ENCODE data around the gene KCNJ16.

Gene KCNJ16

DNA sequence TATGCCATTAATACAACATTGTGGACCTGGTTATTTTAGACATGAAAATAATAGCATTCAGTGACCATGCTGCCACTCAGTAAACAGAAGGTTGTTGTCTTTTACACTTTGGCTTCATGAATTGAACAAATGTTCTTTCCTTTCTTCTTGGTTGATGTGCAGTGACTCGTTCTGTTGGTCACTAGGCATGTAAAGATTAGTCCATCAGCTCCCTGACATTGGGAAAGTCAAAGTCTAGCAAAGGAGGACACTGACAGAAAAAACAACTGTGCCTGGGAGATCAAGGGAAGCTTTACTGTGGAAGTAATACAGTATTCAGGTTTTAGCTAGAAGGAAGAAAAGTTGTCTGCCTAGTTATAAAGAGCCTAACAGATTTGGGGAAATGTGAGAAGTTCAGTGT, 6.9 kb downstream of the KCNJ16 start:
- no peaks in the 10 kb centered on the region for H3K4me1 ChIP-seq (ENCODE audit: insufficient read depth, low read length)
- H3K27ac ChIP-seq (ENCODE audit: low read depth, low read length) = no peak overlapping the region
- no peaks in the 10 kb centered on the region for H3K36me3 ChIP-seq (ENCODE audit: insufficient read depth, low read length)
- H3K9me3 ChIP-seq (ENCODE audit: low read length) = no peaks in the 10 kb centered on the region
- H3K27me3 ChIP-seq (ENCODE audit: control insufficient read depth in 1 of 2, insufficient read depth in 2 of 2, low read length in 2 of 2) = no peaks in the 10 kb centered on the region
- H3K9ac ChIP-seq (ENCODE audit: low read length) = no peak overlapping the region
- H3K4me3 ChIP-seq (ENCODE audit: low read depth in 1 of 2, low read length in 2 of 2) = no peak overlapping the region

DNA sequence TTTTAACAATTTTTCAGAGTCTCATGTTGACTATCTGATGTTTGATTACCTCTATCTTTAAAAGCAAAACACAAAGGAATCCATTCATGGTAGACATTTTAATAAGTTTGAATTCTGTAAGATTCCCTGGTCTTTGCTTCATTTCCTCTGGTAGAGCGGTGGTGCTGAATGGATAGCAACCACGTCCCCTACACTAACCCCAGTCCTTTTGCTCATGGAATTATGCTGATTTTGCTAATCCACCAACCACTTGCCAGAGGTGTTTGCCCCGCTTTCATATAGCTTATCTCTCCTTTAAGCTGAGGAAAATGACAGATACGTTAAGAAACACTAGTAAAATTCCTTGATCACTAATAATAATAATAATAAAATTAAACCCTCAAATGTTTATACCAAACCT, 9.5 kb downstream of the KCNJ16 start:
- no peaks in the 10 kb centered on the region for H3K36me3 ChIP-seq (ENCODE audit: insufficient read depth, low read length)
- no peak overlapping the region for H3K4me3 ChIP-seq (ENCODE audit: low read depth in 1 of 2, low read length in 2 of 2)
- H3K9ac ChIP-seq (ENCODE audit: low read length) = no peak overlapping the region
- H3K27ac ChIP-seq (ENCODE audit: low read depth, low read length) = no peak overlapping the region
- peaks cover 6% of the 10 kb centered on the region for H3K4me1 ChIP-seq (ENCODE audit: insufficient read depth, low read length)
- no peaks in the 10 kb centered on the region for H3K27me3 ChIP-seq (ENCODE audit: control insufficient read depth in 1 of 2, insufficient read depth in 2 of 2, low read length in 2 of 2)
- no peaks in the 10 kb centered on the region for H3K9me3 ChIP-seq (ENCODE audit: low read length)

DNA sequence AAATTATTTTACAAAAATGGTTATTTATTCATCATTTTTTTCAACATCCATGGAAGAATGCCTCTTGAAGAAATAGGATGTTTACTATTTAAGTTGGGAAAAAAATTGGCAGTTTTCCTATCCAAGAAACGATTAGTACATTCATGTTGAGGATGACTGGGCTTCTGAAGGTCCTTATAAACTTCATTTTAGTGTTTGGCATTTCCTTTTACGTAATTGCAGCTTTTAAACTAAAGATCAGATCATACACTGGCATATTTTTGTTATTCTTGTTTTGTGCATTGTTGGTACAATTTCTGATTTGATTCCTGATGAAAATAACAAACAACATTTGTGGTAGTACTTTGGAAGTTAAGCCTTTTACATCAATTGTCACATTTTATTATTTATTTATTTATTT, 11.5 kb downstream of the KCNJ16 start:
- no peaks in the 10 kb centered on the region for H3K9me3 ChIP-seq (ENCODE audit: low read length)
- H3K4me1 ChIP-seq (ENCODE audit: insufficient read depth, low read length) = peaks cover 24% of the 10 kb centered on the region
- H3K36me3 ChIP-seq (ENCODE audit: insufficient read depth, low read length) = no peaks in the 10 kb centered on the region
- H3K27ac ChIP-seq (ENCODE audit: low read depth, low read length) = no peak overlapping the region
- no peak overlapping the region for H3K4me3 ChIP-seq (ENCODE audit: low read depth in 1 of 2, low read length in 2 of 2)
- H3K27me3 ChIP-seq (ENCODE audit: control insufficient read depth in 1 of 2, insufficient read depth in 2 of 2, low read length in 2 of 2) = no peaks in the 10 kb centered on the region
- no peak overlapping the region for H3K9ac ChIP-seq (ENCODE audit: low read length)

DNA sequence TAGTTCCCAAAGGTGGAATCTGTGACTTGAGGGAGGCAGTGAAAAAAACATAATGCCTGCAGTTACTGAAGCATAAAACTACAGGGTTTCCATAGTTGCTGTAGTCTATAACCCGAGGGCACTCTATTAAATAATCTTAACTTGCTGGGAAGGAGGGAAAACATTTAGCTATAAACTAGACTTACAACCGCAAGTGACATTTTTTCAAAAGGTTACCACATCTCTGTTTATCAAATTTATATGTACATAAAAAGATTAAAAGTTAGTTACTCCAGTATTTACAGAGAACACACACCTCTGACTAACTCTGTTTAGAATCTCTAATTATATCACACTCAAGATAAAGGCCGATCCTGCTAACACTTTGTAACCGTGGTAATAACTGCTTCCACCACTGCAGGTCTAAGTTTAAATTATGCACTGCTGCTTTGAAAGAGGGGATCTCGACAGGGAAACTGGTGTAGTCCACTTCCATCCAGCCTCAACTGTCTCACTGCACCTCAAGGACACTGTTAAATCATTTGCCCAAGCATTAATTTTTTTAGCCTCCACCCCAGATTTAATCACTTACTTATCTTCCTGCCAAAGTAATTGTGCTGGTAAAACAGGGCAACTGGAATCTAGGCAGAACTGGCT, 14.6 kb downstream of the KCNJ16 start:
- Histone ChIP-seq H3K4me1 (ENCODE audit: insufficient read depth, low read length) (peaks cover 25% of the 10 kb centered on the region), H3K27me3 (ENCODE audit: control insufficient read depth in 1 of 2, insufficient read depth in 2 of 2, low read length in 2 of 2) (no peaks in the 10 kb centered on the region), H3K9me3 (ENCODE audit: low read length) (no peaks in the 10 kb centered on the region), H3K9ac (ENCODE audit: low read length) (no peak overlapping the region), H3K36me3 (ENCODE audit: insufficient read depth, low read length) (no peaks in the 10 kb centered on the region), H3K27ac (ENCODE audit: low read depth, low read length) (no peak overlapping the region), H3K4me3 (ENCODE audit: low read depth in 1 of 2, low read length in 2 of 2) (no peak overlapping the region)

DNA sequence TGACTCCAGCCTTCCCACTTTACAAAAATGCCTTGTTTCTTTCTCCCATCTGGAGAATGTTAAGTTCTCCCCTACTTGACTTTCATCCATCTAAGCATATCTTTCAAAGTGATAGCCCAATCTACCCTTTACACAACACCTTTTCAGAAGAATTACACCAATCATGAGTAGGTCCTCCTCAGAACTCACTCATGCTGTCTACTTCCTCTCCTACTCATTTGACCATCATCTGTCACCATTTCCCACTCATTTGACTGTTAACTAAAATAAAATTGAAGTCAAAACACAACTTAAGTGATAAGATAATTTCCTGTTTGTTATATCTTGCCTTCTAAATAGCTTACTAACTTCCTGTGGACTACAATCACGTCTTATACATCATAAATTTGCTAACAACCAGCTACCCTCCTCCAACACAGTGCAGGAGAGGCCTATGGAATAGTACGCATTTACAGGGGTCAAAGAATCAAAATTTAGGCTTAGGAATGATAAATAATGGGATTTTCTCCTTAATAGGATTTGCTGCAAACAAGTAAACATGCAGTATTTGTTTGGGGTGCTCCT, 16.1 kb downstream of the KCNJ16 start:
- H3K4me1 ChIP-seq (ENCODE audit: insufficient read depth, low read length) = peaks cover 25% of the 10 kb centered on the region
- no peak overlapping the region for H3K9ac ChIP-seq (ENCODE audit: low read length)
- no peaks in the 10 kb centered on the region for H3K9me3 ChIP-seq (ENCODE audit: low read length)
- no peak overlapping the region for H3K27ac ChIP-seq (ENCODE audit: low read depth, low read length)
- H3K36me3 ChIP-seq (ENCODE audit: insufficient read depth, low read length) = no peaks in the 10 kb centered on the region
- no peak overlapping the region for H3K4me3 ChIP-seq (ENCODE audit: low read depth in 1 of 2, low read length in 2 of 2)
- H3K27me3 ChIP-seq (ENCODE audit: control insufficient read depth in 1 of 2, insufficient read depth in 2 of 2, low read length in 2 of 2) = no peaks in the 10 kb centered on the region

DNA sequence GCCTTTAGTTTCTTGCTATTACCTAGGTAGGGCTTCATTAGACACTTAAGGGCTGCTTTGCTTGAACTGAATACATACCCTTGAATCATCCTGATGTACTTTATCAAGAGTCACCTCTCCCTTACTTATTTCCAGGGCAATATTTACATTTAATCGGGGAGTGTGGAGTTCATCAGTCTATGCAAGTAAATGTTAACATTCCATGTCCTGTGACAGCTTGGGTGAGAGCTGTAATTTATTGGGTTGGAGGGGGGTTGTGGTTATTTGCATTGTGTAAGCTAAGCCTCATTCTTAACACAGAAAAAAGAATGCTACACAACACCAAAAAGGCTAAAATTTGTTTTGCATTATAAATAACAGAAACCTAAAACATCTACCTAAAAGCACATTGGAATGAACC, 16.7 kb downstream of the KCNJ16 start:
- Histone ChIP-seq H3K27me3 (ENCODE audit: control insufficient read depth in 1 of 2, insufficient read depth in 2 of 2, low read length in 2 of 2) (no peaks in the 10 kb centered on the region), H3K27ac (ENCODE audit: low read depth, low read length) (no peak overlapping the region), H3K36me3 (ENCODE audit: insufficient read depth, low read length) (no peaks in the 10 kb centered on the region), H3K4me1 (ENCODE audit: insufficient read depth, low read length) (peaks cover 25% of the 10 kb centered on the region), H3K4me3 (ENCODE audit: low read depth in 1 of 2, low read length in 2 of 2) (no peak overlapping the region), H3K9ac (ENCODE audit: low read length) (no peak overlapping the region), H3K9me3 (ENCODE audit: low read length) (no peaks in the 10 kb centered on the region)

DNA sequence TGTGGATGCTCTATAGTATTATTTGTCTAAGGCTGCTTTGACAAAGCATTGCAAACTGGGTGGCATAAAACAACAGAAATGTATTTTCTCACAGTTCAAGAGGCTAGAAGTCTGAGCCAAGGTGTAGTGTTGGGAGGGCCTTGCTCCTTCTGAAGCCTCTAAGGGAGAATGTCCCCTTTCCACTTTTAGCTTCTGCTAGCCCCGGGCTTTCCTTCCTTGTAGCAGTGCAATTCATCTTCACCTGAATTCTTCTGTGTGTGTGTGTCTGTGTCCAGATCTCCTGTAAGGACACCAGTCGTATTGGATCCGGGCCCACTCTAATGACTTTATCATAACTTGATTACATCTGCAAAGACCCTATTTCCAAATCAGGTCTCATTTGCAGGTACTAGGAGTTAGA, 18.1 kb downstream of the KCNJ16 start:
- no peaks in the 10 kb centered on the region for H3K9me3 ChIP-seq (ENCODE audit: low read length)
- H3K4me1 ChIP-seq (ENCODE audit: insufficient read depth, low read length) = peaks cover 25% of the 10 kb centered on the region
- no peaks in the 10 kb centered on the region for H3K36me3 ChIP-seq (ENCODE audit: insufficient read depth, low read length)
- no peak overlapping the region for H3K9ac ChIP-seq (ENCODE audit: low read length)
- no peaks in the 10 kb centered on the region for H3K27me3 ChIP-seq (ENCODE audit: control insufficient read depth in 1 of 2, insufficient read depth in 2 of 2, low read length in 2 of 2)
- H3K27ac ChIP-seq (ENCODE audit: low read depth, low read length) = no peak overlapping the region
- no peak overlapping the region for H3K4me3 ChIP-seq (ENCODE audit: low read depth in 1 of 2, low read length in 2 of 2)

DNA sequence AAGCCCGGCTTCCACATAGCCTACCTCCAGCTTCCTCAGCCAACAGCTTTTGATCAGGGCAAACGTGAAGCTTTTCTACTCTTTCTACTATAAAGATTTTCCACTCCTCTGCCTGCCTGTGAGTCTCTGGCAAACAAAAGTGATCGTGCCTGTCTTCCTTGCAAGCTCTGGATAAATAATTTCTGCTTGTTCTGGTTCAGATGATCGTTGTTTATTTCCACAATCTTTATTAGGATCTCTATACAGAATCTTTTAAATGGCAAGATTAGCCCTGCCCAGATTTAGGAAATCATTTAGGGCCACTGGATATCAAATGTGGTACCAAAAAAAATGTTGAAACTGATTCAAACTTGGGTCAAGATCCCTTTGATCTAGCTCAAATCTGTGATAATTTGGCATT, 20.4 kb downstream of the KCNJ16 start:
- Histone ChIP-seq H3K9ac (ENCODE audit: low read length) (no peak overlapping the region), H3K4me3 (ENCODE audit: low read depth in 1 of 2, low read length in 2 of 2) (no peak overlapping the region), H3K27me3 (ENCODE audit: control insufficient read depth in 1 of 2, insufficient read depth in 2 of 2, low read length in 2 of 2) (no peaks in the 10 kb centered on the region), H3K27ac (ENCODE audit: low read depth, low read length) (no peak overlapping the region), H3K9me3 (ENCODE audit: low read length) (no peaks in the 10 kb centered on the region), H3K36me3 (ENCODE audit: insufficient read depth, low read length) (no peaks in the 10 kb centered on the region), H3K4me1 (ENCODE audit: insufficient read depth, low read length) (peaks cover 11% of the 10 kb centered on the region)

DNA sequence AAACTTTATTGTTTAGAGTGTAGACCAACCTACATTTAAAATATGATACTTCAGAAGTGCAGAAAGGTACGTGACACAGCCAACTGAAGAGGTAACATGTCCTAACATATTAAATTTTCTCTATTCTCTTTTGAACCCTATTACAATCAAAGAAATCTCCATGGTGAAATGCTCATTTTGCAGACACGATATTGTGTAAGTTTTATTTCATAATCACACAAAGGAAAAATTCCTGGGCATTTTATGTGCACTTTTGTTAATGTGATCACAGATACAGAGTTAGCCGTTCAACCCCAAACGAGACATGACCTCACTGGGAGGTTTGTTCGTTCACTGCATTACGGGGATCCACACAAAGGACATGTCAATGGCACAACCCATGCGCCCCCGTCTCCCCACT, 21.8 kb downstream of the KCNJ16 start:
- Histone ChIP-seq H3K4me1 (ENCODE audit: insufficient read depth, low read length) (no peaks in the 10 kb centered on the region), H3K27ac (ENCODE audit: low read depth, low read length) (no peak overlapping the region), H3K4me3 (ENCODE audit: low read depth in 1 of 2, low read length in 2 of 2) (no peak overlapping the region), H3K9me3 (ENCODE audit: low read length) (no peaks in the 10 kb centered on the region), H3K36me3 (ENCODE audit: insufficient read depth, low read length) (no peaks in the 10 kb centered on the region), H3K9ac (ENCODE audit: low read length) (no peak overlapping the region), H3K27me3 (ENCODE audit: control insufficient read depth in 1 of 2, insufficient read depth in 2 of 2, low read length in 2 of 2) (no peaks in the 10 kb centered on the region)

DNA sequence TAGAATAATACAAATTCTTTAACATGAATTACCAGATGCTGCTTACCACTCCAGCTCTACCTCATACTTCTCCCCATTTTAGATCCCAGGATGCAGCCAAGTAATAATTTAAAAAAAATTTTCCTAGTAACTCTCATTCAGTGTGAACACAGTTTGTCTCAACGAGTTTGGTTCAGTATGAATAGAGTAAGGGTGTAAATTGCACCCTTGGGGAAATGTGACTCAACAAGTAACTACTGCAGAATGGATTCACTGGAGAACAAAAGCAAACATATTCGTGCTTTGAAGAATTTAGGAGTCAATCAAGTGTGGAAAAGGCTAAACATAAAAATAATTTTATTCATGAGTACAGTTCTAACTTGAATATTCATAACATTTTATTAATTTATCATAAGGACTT, 23.0 kb downstream of the KCNJ16 start:
- H3K4me3 ChIP-seq (ENCODE audit: low read depth in 1 of 2, low read length in 2 of 2) = no peak overlapping the region
- H3K27me3 ChIP-seq (ENCODE audit: control insufficient read depth in 1 of 2, insufficient read depth in 2 of 2, low read length in 2 of 2) = no peaks in the 10 kb centered on the region
- H3K9ac ChIP-seq (ENCODE audit: low read length) = no peak overlapping the region
- H3K4me1 ChIP-seq (ENCODE audit: insufficient read depth, low read length) = no peaks in the 10 kb centered on the region
- H3K27ac ChIP-seq (ENCODE audit: low read depth, low read length) = no peak overlapping the region
- no peaks in the 10 kb centered on the region for H3K36me3 ChIP-seq (ENCODE audit: insufficient read depth, low read length)
- no peaks in the 10 kb centered on the region for H3K9me3 ChIP-seq (ENCODE audit: low read length)

DNA sequence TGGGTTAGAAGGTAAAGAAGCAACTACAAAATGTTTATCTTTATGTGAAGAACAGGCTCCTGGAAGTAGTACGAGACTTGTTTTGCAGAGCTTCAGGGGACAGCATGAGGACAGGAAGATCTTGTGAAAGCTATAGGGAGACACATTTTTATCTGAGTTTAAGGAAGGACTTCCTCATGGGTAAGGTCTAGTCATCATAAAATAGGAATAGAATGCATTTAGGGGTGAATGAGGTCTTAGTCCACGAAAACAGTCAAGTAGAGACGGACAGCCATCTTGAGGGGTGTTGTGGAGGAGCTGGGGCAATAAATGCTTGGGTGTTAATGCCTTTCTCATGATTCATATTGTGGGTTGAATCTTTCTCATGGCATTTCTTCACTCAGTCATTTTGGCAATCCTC, 24.3 kb downstream of the KCNJ16 start:
- Histone ChIP-seq H3K4me1 (ENCODE audit: insufficient read depth, low read length) (no peaks in the 10 kb centered on the region), H3K27ac (ENCODE audit: low read depth, low read length) (no peak overlapping the region), H3K9ac (ENCODE audit: low read length) (no peak overlapping the region), H3K4me3 (ENCODE audit: low read depth in 1 of 2, low read length in 2 of 2) (no peak overlapping the region), H3K27me3 (ENCODE audit: control insufficient read depth in 1 of 2, insufficient read depth in 2 of 2, low read length in 2 of 2) (no peaks in the 10 kb centered on the region), H3K9me3 (ENCODE audit: low read length) (no peaks in the 10 kb centered on the region), H3K36me3 (ENCODE audit: insufficient read depth, low read length) (no peaks in the 10 kb centered on the region)

DNA sequence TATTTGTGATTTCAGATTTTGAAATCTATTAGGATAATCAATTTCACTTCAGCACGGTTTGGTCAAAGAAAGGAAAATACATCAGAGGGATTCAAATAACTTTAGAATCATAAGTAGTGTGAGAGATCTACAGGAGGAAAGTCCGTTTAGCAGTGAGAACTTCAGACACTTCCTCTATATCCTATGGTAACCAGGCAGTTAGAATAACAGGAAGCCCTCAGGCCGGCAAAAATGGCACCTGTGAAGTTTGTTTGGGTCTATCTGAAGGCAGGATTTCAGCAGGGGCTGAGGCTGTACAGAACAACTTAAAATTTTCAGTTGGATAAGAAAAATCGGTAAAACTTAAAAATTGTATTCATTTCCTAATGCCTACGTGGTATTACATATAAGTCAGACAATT, 24.9 kb downstream of the KCNJ16 start:
- H3K9me3 ChIP-seq (ENCODE audit: low read length) = no peaks in the 10 kb centered on the region
- no peaks in the 10 kb centered on the region for H3K4me1 ChIP-seq (ENCODE audit: insufficient read depth, low read length)
- H3K4me3 ChIP-seq (ENCODE audit: low read depth in 1 of 2, low read length in 2 of 2) = no peak overlapping the region
- no peaks in the 10 kb centered on the region for H3K27me3 ChIP-seq (ENCODE audit: control insufficient read depth in 1 of 2, insufficient read depth in 2 of 2, low read length in 2 of 2)
- no peak overlapping the region for H3K27ac ChIP-seq (ENCODE audit: low read depth, low read length)
- H3K9ac ChIP-seq (ENCODE audit: low read length) = no peak overlapping the region
- no peaks in the 10 kb centered on the region for H3K36me3 ChIP-seq (ENCODE audit: insufficient read depth, low read length)

All from muscle layer of colon (tissue), 2 donors.